H1 (cell line): ENCODE measurements around the gene OLFML2A. TPM values are rescaled to one million over a fixed set of nuclear protein-coding genes. Genes with fewer than 3 reads are reported as not detected.
A peak's percentile ranks its signal among the peaks of the same experiment; 100 is the strongest.

Experiments used
- CTCF ChIA-PET: fragments of 300-600 bp; sonication (Branson Sonifier 250); formaldehyde crosslinking; loops from one replicate; lab custom pipeline; 2021; ENCODE audit not compliant: partially characterized antibody; lab: Charles Lee
- POLR2A ChIA-PET: fragments of 300-600 bp; sonication (Branson Sonifier 250); formaldehyde crosslinking; loops from one replicate; lab custom pipeline; 2021; ENCODE audit warnings: inconsistent platforms; ENCODE audit not compliant: partially characterized antibody; lab: Charles Lee
- DNase-seq, 2 experiments: peaks; one replicate each; pipeline versions ENCODE4 v3.0.0 to v3.0.0-alpha.2; 2010 to 2022; ENCODE audit warnings: low spot score in 2 of 2, low read depth in 1 of 2, mixed read lengths in 1 of 2
- FAIRE-seq: peaks from 2 replicates; lab custom pipeline; 2011; peaks lifted over from hg19 to GRCh38; lab: Jason Lieb, UNC
- H2AFZ ChIP-seq: 2 replicates; pipeline ENCODE4 v1.8.1; 2012; ENCODE audit warnings: low read length, inconsistent platforms
- H2AK5ac ChIP-seq: 2 replicates; pipeline ENCODE4 v1.6.1; 2013; ENCODE audit warnings: low read depth, low read length
- H2BK120ac ChIP-seq: replicated peaks from 2 replicates; pipeline ENCODE3; 2013; ENCODE audit warnings: low read depth, low read length, inconsistent platforms
- H2BK12ac ChIP-seq: 2 replicates; pipeline ENCODE4 v1.6.1; 2013; ENCODE audit warnings: low read depth, low read length
- H2BK15ac ChIP-seq: 2 replicates; pipeline ENCODE4 v1.6.1; 2013; ENCODE audit warnings: low read length
- H2BK20ac ChIP-seq: 2 replicates; pipeline ENCODE4 v1.6.1; 2013; ENCODE audit warnings: low read length
- H2BK5ac ChIP-seq: 2 replicates; pipeline ENCODE4 v1.6.1; 2013; ENCODE audit warnings: low read depth, low read length
- H3K14ac ChIP-seq: 2 replicates; pipeline ENCODE4 v1.6.1; 2013; ENCODE audit warnings: inconsistent platforms; ENCODE audit not compliant: insufficient read length
- H3K18ac ChIP-seq: 2 replicates; pipeline ENCODE4 v1.6.1; 2013; ENCODE audit warnings: low read length; ENCODE audit errors: extremely low read depth
- H3K23ac ChIP-seq: 2 replicates; pipeline ENCODE4 v1.6.1; 2013; ENCODE audit warnings: inconsistent platforms; ENCODE audit not compliant: insufficient read length
- H3K23me2 ChIP-seq: 2 replicates; pipeline ENCODE4 v1.6.1; 2013; ENCODE audit warnings: low read depth, low read length
- H3K27ac ChIP-seq: 2 replicates; pipeline ENCODE4 v1.6.1; 2011; ENCODE audit warnings: low read depth, low read length, inconsistent platforms
- H3K27me3 ChIP-seq, 4 experiments: replicated peaks in 1 of 4; 1 replicate in 1 of 4; 2 replicates in 3 of 4; pipeline versions ENCODE4 v1.6.1 to v1.8.1; 2011 to 2013; ENCODE audit warnings: low read length in 3 of 4, mild to moderate bottlenecking in 3 of 4, inconsistent platforms in 2 of 4, mixed read lengths in 2 of 4, moderate library complexity in 1 of 4; ENCODE audit not compliant: control insufficient read depth in 3 of 4, insufficient read depth in 3 of 4; ENCODE audit errors: extremely low read depth in 1 of 4
- H3K36me3 ChIP-seq, 4 experiments: 2 replicates each; pipeline versions ENCODE4 v1.6.1 to v1.8.1; 2011 to 2013; ENCODE audit warnings: mild to moderate bottlenecking in 4 of 4, low read length in 3 of 4, moderate library complexity in 2 of 4, control low read depth in 1 of 4, inconsistent platforms in 1 of 4; ENCODE audit not compliant: insufficient read depth in 4 of 4, control insufficient read depth in 2 of 4
- H3K4ac ChIP-seq: replicated peaks from 2 replicates; pipeline ENCODE3; 2013; ENCODE audit warnings: low read length, low read depth, mixed read lengths, inconsistent platforms; ENCODE audit not compliant: insufficient read length
- H3K4me1 ChIP-seq, 4 experiments: replicated peaks in 1 of 4; 1 replicate in 1 of 4; 2 replicates in 3 of 4; pipeline versions ENCODE4 v1.6.1 to v1.8.1; 2011 to 2013; ENCODE audit warnings: low read length in 3 of 4, inconsistent platforms in 2 of 4, mixed read lengths in 1 of 4; ENCODE audit not compliant: insufficient read depth in 4 of 4, control insufficient read depth in 3 of 4
- H3K4me2 ChIP-seq, 2 experiments: 2 replicates each; pipeline versions ENCODE4 v1.6.1 to v1.8.1; 2011 to 2013; ENCODE audit warnings: low read depth in 2 of 2, low read length in 2 of 2, control low read depth in 1 of 2, inconsistent platforms in 1 of 2, mild to moderate bottlenecking in 1 of 2; ENCODE audit not compliant: insufficient read depth in 1 of 2
- H3K4me3 ChIP-seq, 4 experiments: fragments of 200-600, 300-600 bp in 1 of 4; sonication (generic), shearing (Covaris generic), sonication (Bioruptor Twin) in 1 of 4; 2 replicates each; pipeline versions ENCODE4 v1.5.1 to v1.8.1; 2011 to 2016; ENCODE audit warnings: low read length in 4 of 4, low read depth in 3 of 4, control low read depth in 2 of 4, inconsistent platforms in 2 of 4, mild to moderate bottlenecking in 2 of 4, mixed read lengths in 1 of 4, moderate library complexity in 1 of 4; ENCODE audit not compliant: insufficient read depth in 2 of 4; ENCODE audit errors: extremely low read depth in 1 of 4
- H3K56ac ChIP-seq: replicated peaks from 2 replicates; pipeline ENCODE3; 2013; ENCODE audit warnings: low read depth, mild to moderate bottlenecking, mixed read lengths, low read length, inconsistent platforms; ENCODE audit not compliant: insufficient read length
- H3K79me1 ChIP-seq: 2 replicates; pipeline ENCODE4 v1.6.1; 2013; ENCODE audit warnings: low read depth, low read length, control low read depth
- H3K79me2 ChIP-seq, 2 experiments: 2 replicates each; pipeline versions ENCODE4 v1.6.1 to v1.8.1; 2012 to 2013; ENCODE audit warnings: low read length in 2 of 2, mild to moderate bottlenecking in 2 of 2, inconsistent platforms in 1 of 2; ENCODE audit not compliant: insufficient read depth in 2 of 2, control insufficient read depth in 1 of 2
- H3K9ac ChIP-seq, 4 experiments: replicated peaks in 1 of 4; 1 replicate in 1 of 4; 2 replicates in 3 of 4; pipeline versions ENCODE4 v1.6.1 to v1.8.1; 2011 to 2013; ENCODE audit warnings: low read depth in 3 of 4, low read length in 3 of 4, control low read depth in 2 of 4, mild to moderate bottlenecking in 2 of 4, moderate library complexity in 2 of 4, inconsistent platforms in 1 of 4; ENCODE audit errors: extremely low read depth in 1 of 4
- H3K9me3 ChIP-seq, 2 experiments: 2 replicates each; pipeline versions ENCODE4 v1.6.1 to v1.8.1; 2012 to 2013; ENCODE audit warnings: mild to moderate bottlenecking in 2 of 2, moderate library complexity in 2 of 2, control low read depth in 1 of 2, inconsistent platforms in 1 of 2, low read depth in 1 of 2, low read length in 1 of 2, mixed read lengths in 1 of 2; ENCODE audit not compliant: insufficient read depth in 2 of 2
- H4K20me1 ChIP-seq, 2 experiments: replicated peaks in 1 of 2; 2 replicates each; pipeline versions ENCODE3 to v1.8.1; 2011 to 2013; ENCODE audit warnings: inconsistent platforms in 2 of 2, low read length in 2 of 2, mild to moderate bottlenecking in 1 of 2; ENCODE audit not compliant: insufficient read depth in 2 of 2, control insufficient read depth in 1 of 2
- H4K5ac ChIP-seq: 2 replicates; pipeline ENCODE4 v1.6.1; 2013; ENCODE audit warnings: low read length, low read depth, mixed read lengths, inconsistent platforms; ENCODE audit not compliant: insufficient read length
- H4K8ac ChIP-seq: 2 replicates; pipeline ENCODE4 v1.8.0; 2013; ENCODE audit warnings: mild to moderate bottlenecking, moderate library complexity, low read length, inconsistent platforms; ENCODE audit not compliant: insufficient read depth; ENCODE audit errors: extremely low read depth
- H4K91ac ChIP-seq: replicated peaks from 2 replicates; pipeline ENCODE3; 2013; ENCODE audit warnings: low read length, mixed read lengths, inconsistent platforms; ENCODE audit not compliant: insufficient read length
- CBX5 ChIP-seq: fragments of 300-800, 300-1000 bp; sonication (generic); IDR thresholded peaks from 2 replicates; pipeline ENCODE4 v1.7.1; 2016; ENCODE audit warnings: antibody characterized with exemption, low read length, low read depth
- CREB1 ChIP-seq: IDR thresholded peaks from 2 replicates; pipeline ENCODE4 v1.6.1; 2012; ENCODE audit warnings: inconsistent platforms
- EGR1 ChIP-seq: IDR thresholded peaks from 2 replicates; pipeline ENCODE4 v1.6.1; 2011; ENCODE audit warnings: low read depth, low read length, borderline replicate concordance
- EP300 ChIP-seq, 2 experiments: IDR thresholded peaks; 1 replicate in 1 of 2; 2 replicates in 1 of 2; pipeline ENCODE4 v1.6.1; 2011 to 2012; ENCODE audit warnings: low read depth in 2 of 2, low read length in 2 of 2, mild to moderate bottlenecking in 2 of 2, borderline replicate concordance in 1 of 2, inconsistent platforms in 1 of 2, moderate library complexity in 1 of 2
- GABPA ChIP-seq: IDR thresholded peaks from 2 replicates; pipeline ENCODE4 v1.6.1; 2011; ENCODE audit warnings: mild to moderate bottlenecking, low read length, moderate library complexity, borderline replicate concordance; ENCODE audit not compliant: insufficient read depth
- HDAC6 ChIP-seq: IDR thresholded peaks from one replicate; pipeline ENCODE4 v1.7.1; 2012; ENCODE audit warnings: low read depth, mild to moderate bottlenecking, inconsistent platforms, low read length, moderate library complexity
- MAX ChIP-seq: IDR thresholded peaks from 2 replicates; pipeline ENCODE4 v1.6.1; 2012; ENCODE audit warnings: inconsistent platforms
- NRF1 ChIP-seq: IDR thresholded peaks from 2 replicates; pipeline ENCODE4 v1.6.1; 2011; ENCODE audit warnings: mild to moderate bottlenecking, low read depth, low read length, improper control_type of control experiment
- RAD21 ChIP-seq, 2 experiments: IDR thresholded peaks in 1 of 2; conservative IDR thresholded peaks in 1 of 2; 2 replicates each; pipeline ENCODE4 v1.6.1; 2011; ENCODE audit warnings: low read depth in 2 of 2, low read length in 2 of 2, improper control_type of control experiment in 1 of 2, inconsistent platforms in 1 of 2, mild to moderate bottlenecking in 1 of 2, moderate library complexity in 1 of 2
- RBBP5 ChIP-seq: IDR thresholded peaks from 2 replicates; pipeline ENCODE4 v1.7.1; 2012; ENCODE audit warnings: low read depth, mild to moderate bottlenecking, inconsistent platforms, low read length, moderate library complexity, borderline replicate concordance
- SP1 ChIP-seq: IDR thresholded peaks from 2 replicates; pipeline ENCODE4 v1.6.1; 2011; ENCODE audit warnings: low read depth, low read length
- SRF ChIP-seq: IDR thresholded peaks from 2 replicates; pipeline ENCODE4 v1.6.1; 2011; ENCODE audit warnings: mild to moderate bottlenecking, low read depth, low read length, moderate library complexity
- TCF12 ChIP-seq: IDR thresholded peaks from 2 replicates; pipeline ENCODE4 v1.6.1; 2011; ENCODE audit warnings: low read depth, mild to moderate bottlenecking, low read length
- ZNF274 ChIP-seq: IDR thresholded peaks from 2 replicates; pipeline ENCODE4 v1.7.0; 2012; ENCODE audit warnings: low read length, borderline replicate concordance; ENCODE audit errors: extremely low read depth
- WGBS, 2 experiments: shearing (Covaris generic) in 1 of 2; methylation state at CpG; one replicate each; pipeline versions ENCODE4 v1.1.6 to v1.1.7; 2013 to 2015; ENCODE audit warnings: low lambda C conversion rate in 2 of 2, mixed read lengths in 2 of 2, inconsistent platforms in 1 of 2, low coverage in 1 of 2, missing lambda C conversion rate in 1 of 2; ENCODE audit not compliant: insufficient replicate concordance in 2 of 2, insufficient coverage in 1 of 2, insufficient read length in 1 of 2; ENCODE audit errors: extremely low coverage in 1 of 2, missing lambda C conversion rate in 1 of 2; 5-methylcytosine and 5-hydroxymethylcytosine counted together
- polyA plus RNA-seq, 7 experiments: library from polyadenylated mRNA; depleted of rRNA in 3 of 7; stranded (reverse) in 5 of 7; unstranded in 2 of 7; fragments of >200 nt in 5 of 7; fragments of 200-250 nt in 2 of 7; gene quantifications; 1 replicate in 5 of 7; 2 replicates in 1 of 7; 4 replicates in 1 of 7; pipeline versions ENCODE4 v1.2.1 to v1.2.3, GENCODE V29; 2011 to 2013; ENCODE audit warnings: missing spikeins in 2 of 7, mixed read lengths in 2 of 7
- total RNA-seq: library from RNA; stranded (reverse); fragmentation: NEBNext Ultra II Directional; extraction: Animal tissue kit (Norgen Biotek cat#: 25700); gene quantifications from 2 replicates; pipeline ENCODE4 v1.2.1, GENCODE V29; 2021

The OLFML2A gene
- total and polyA plus RNA-seq, 2 of the 8 experiments (the other 6 are each of a cell fraction or from before 2014, with no cell fraction given) = 7.8 to 11.5 TPM

- Histone ChIP-seq H3K9me3 (no peaks in the 10 kb centered on the region), H2BK15ac (no peak overlapping the region), H3K4me1 (peaks cover 10 to 23% (median 16%) of the 10 kb centered on the region in 4 experiments), H4K91ac (no peak overlapping the region), H2BK120ac (no peak overlapping the region), H2AK5ac (no peak overlapping the region), H3K27me3 (no peaks in the 10 kb centered on the region), H3K79me2 (no peaks in the 10 kb centered on the region), H3K56ac (no peak overlapping the region), H4K5ac (no peak overlapping the region), H4K8ac (no peak overlapping the region), H3K79me1 (no peaks in the 10 kb centered on the region), H3K4me2 (no peak overlapping the region), H2BK20ac (no peak overlapping the region), H3K18ac (0 out of 2 replicates have a peak overlapping the region, but pooled peaks have one; percentile 3), H2BK12ac (no peak overlapping the region), H3K14ac (no peak overlapping the region), H2BK5ac (no peak overlapping the region), H3K23me2 (peaks cover 2% of the 10 kb centered on the region; the same call in 1 of the 2 replicates), H3K36me3 (no peaks in the 10 kb centered on the region), H3K4ac (no peak overlapping the region), H3K9ac (no peak overlapping the region), H3K4me3 (no peak overlapping the region), H2AFZ (no peak overlapping the region), H4K20me1 (no peaks in the 10 kb centered on the region), H3K27ac (no peak overlapping the region), H3K23ac (no peak overlapping the region)
- FAIRE-seq (no peak), DNase-seq (no peak)
- 96% methylated on average over 5 of the region's 5 CpGs; no CpG with 5 or more reads in 1 of the 2 experiments for WGBS, 2 experiments
- ChIA-PET POLR2A (interaction anchor here (0.8 to 5.9 kb wide), 4 partner anchors 25 to 48 kb away, joined by 3 to 23 read pairs (median 6); partner anchors contain the start of genes ARPC5L, NR6A1 and RPL35), CTCF (interaction anchor here (0.7 to 65.2 kb wide), 8 partner anchors 12 to 196 kb away, joined by 3 to 1529 read pairs (median 3); partner anchors contain the start of genes ARPC5L, NR6A1, OLFML2A and RPL35)
- TF ChIP-seq HDAC6 (no peak), RAD21 (IDR thresholded peaks at IDR 0.05 in 1 of 2, conservative IDR thresholded peaks at IDR 0.05 in 1 of 2; ENCODE audit: low read depth in 2 of 2, low read length in 2 of 2) (no peak), MAX (no peak), EGR1 (no peak), GABPA (no peak), CBX5 (no peak), RBBP5 (no peak), SRF (no peak), NRF1 (no peak), ZNF274 (no peak), SP1 (no peak), CREB1 (no peak), EP300 (IDR thresholded peaks at IDR 0.05; ENCODE audit: borderline replicate concordance in 1 of 2, low read depth in 2 of 2, low read length in 2 of 2) (no peak), TCF12 (no peak)
Measured at GRCh38 chr9:124814164-124814535, 37.2 kb downstream of the OLFML2A start.
